Stomach (tissue), 9 donors: Measurements from ENCODE around the gene MBD3L3. TPM values are rescaled to one million over a fixed set of nuclear protein-coding genes. Genes with fewer than 3 reads are reported as not detected.
A peak's percentile ranks its signal among the peaks of the same experiment; 100 is the strongest.

Experiments used
- DNase-seq, 2 donors: peaks; one replicate each; pipeline versions ENCODE4 v3.0.0 to v3.0.0-alpha.2; 2013 to 2019
- H3K27ac ChIP-seq, 5 donors: fragments of 200-600 bp in 4 of 5; sonication (generic) in 4 of 5; one replicate each; pipeline ENCODE4 v1.5.1; 2013 to 2019; ENCODE audit warnings: mild to moderate bottlenecking in 1 of 5, moderate library complexity in 1 of 5
- H3K27me3 ChIP-seq, 3 donors: fragments of 200-600 bp; sonication (generic); one replicate each; pipeline ENCODE4 v1.5.1; 2017 to 2019; ENCODE audit warnings: mixed run types in 1 of 3
- H3K36me3 ChIP-seq, 4 donors: fragments of 200-600 bp; sonication (generic); 1 replicate in 3 of 4; 2 replicates in 1 of 4; pipeline ENCODE4 v1.5.1; 2016 to 2019
- H3K4me1 ChIP-seq, 4 donors: fragments of 200-600 bp; sonication (generic); one replicate each; pipeline ENCODE4 v1.5.1; 2016 to 2019
- H3K4me3 ChIP-seq, 4 donors: fragments of 200-600 bp; sonication (generic) in 3 of 4; one replicate each; pipeline ENCODE4 v1.5.1; 2016 to 2019; ENCODE audit warnings: mild to moderate bottlenecking in 1 of 4
- H3K9me3 ChIP-seq, 4 donors: fragments of 200-600 bp; sonication (generic); one replicate each; pipeline ENCODE4 v1.5.1; 2016 to 2019
- CTCF ChIP-seq, 7 experiments: fragments of 450-650 bp in 4 of 7; fragments of 200-600 bp in 3 of 7; sonication (generic) in 3 of 7; IDR thresholded peaks; one replicate each; pipeline ENCODE4 v1.5.1; 2016 to 2019; ENCODE audit warnings: antibody characterized with exemption in 7 of 7, control low read depth in 2 of 7, mild to moderate bottlenecking in 1 of 7
- EP300 ChIP-seq: sonication (generic); formaldehyde crosslinking; IDR thresholded peaks from one replicate; pipeline ENCODE4 v1.6.1; 2017; ENCODE audit warnings: antibody characterized with exemption
- POLR2A ChIP-seq, 4 donors: fragments of 450-650 bp; IDR thresholded peaks; one replicate each; pipeline ENCODE4 v1.6.1; 2016; ENCODE audit warnings: antibody characterized with exemption in 4 of 4, control low read depth in 2 of 4, mild to moderate bottlenecking in 1 of 4, moderate library complexity in 1 of 4
- POLR2AphosphoS5 ChIP-seq, 3 donors: sonication (generic); formaldehyde crosslinking; IDR thresholded peaks; one replicate each; pipeline ENCODE4 v1.6.1; 2016; ENCODE audit warnings: antibody characterized with exemption in 3 of 3
- WGBS, 5 donors: extraction: QIAGEN DNeasy Blood & Tissue Kit in 3 of 5; methylation state at CpG; one replicate each; pipeline versions ENCODE4 v1.1.5 to v1.1.7; 2013 to 2018; 5-methylcytosine and 5-hydroxymethylcytosine counted together
- intact Hi-C: fragments of 100-400 bp; cut with DNase I; formaldehyde crosslinking; loops from one replicate; pipeline ENCODE4 v1.15.1; 2023; ENCODE audit warnings: low total_unique reads
- polyA plus RNA-seq, 3 donors: library from polyadenylated mRNA; stranded (reverse); fragments of 200-250 nt; gene quantifications; one replicate each; pipeline ENCODE4 v1.2.3, GENCODE V29; 2013
- total RNA-seq, 5 donors: library from RNA; depleted of rRNA; stranded (reverse); fragments of >200 nt; gene quantifications; one replicate each; pipeline versions ENCODE4 v1.1.0 to v1.2.3, GENCODE V29; 2014 to 2016
- donor health status: healthy with polysubstance abuse.
- donor health status: Bipolar disorder and iron deficiency.
- donor health status: healthy.

The MBD3L3 gene
- total and polyA plus RNA-seq, 8 donors: not detected

- intact Hi-C loops: no loop called here
Observed at GRCh38 chr19:7099597-7099921, 41.1 kb upstream of the MBD3L3 start.

GRCh38 chr19:7098701-7099596 lies 40.5 kb upstream of the MBD3L3 start:
- no peaks in the 10 kb centered on the region for H3K27me3 ChIP-seq
- peak overlapping the region; percentile 95 to 97 (median 96) for H3K27ac ChIP-seq
- H3K4me3 ChIP-seq: peak overlapping the region; percentile 51 to 77 (median 58)
- H3K4me1 ChIP-seq: peaks cover 18 to 34% (median 26%) of the 10 kb centered on the region in 4 donors
- peaks cover 6 to 30% (median 19%) of the 10 kb centered on the region in 4 donors for H3K9me3 ChIP-seq
- peak; percentile 92 to 98 for DNase-seq
- peaks cover 0 to 10% (median 2%) of the 10 kb centered on the region in 4 donors for H3K36me3 ChIP-seq
- 0 to 1% (median 0%) methylated on average over 75 to 78 of the region's 78 CpGs for WGBS, 5 donors
- intact Hi-C loops: no loop called here
- TF ChIP-seq POLR2A (IDR thresholded peaks at IDR 0.05): no peak
- TF ChIP-seq POLR2AphosphoS5 (IDR thresholded peaks at IDR 0.05): peak in 2 of 3 donors; percentile 66 to 72

More at GRCh38 chr19:7099597-7099921, 41.1 kb upstream of the MBD3L3 start:
- WGBS, 5 donors: 8 to 20% (median 12%) methylated on average over 6 to 9 of the region's 9 CpGs
- no peak for TF ChIP-seq EP300
- no peak for TF ChIP-seq POLR2AphosphoS5 (IDR thresholded peaks at IDR 0.05)
- no peak for TF ChIP-seq POLR2A (IDR thresholded peaks at IDR 0.05)
- no peak for TF ChIP-seq CTCF (IDR thresholded peaks at IDR 0.05)
- Histone ChIP-seq H3K9me3 (peaks cover 4 to 24% (median 16%) of the 10 kb centered on the region in 4 donors), H3K4me1 (peaks cover 18 to 34% (median 26%) of the 10 kb centered on the region in 4 donors), H3K27ac (peak overlapping the region; percentile 95 to 97 (median 96)), H3K36me3 (peaks cover 0 to 10% (median 2%) of the 10 kb centered on the region in 4 donors), H3K4me3 (peak overlapping the region; percentile 51 to 77 (median 58)), H3K27me3 (no peaks in the 10 kb centered on the region)
- no peak for DNase-seq

GRCh38 chr19:7098096-7098495 lies 39.6 kb upstream of the MBD3L3 start:
- H3K4me3 ChIP-seq: peak overlapping the region in 2 of 4 donors; percentile 51 to 77
- no peak for DNase-seq
- no peak for TF ChIP-seq POLR2A (IDR thresholded peaks at IDR 0.05)
- TF ChIP-seq CTCF (IDR thresholded peaks at IDR 0.05): no peak
- TF ChIP-seq POLR2AphosphoS5 (IDR thresholded peaks at IDR 0.05): no peak
- TF ChIP-seq EP300: no peak
- peaks cover 18 to 34% (median 26%) of the 10 kb centered on the region in 4 donors for H3K4me1 ChIP-seq
- peaks cover 6 to 39% (median 23%) of the 10 kb centered on the region in 4 donors for H3K9me3 ChIP-seq
- peaks cover 0 to 10% (median 2%) of the 10 kb centered on the region in 4 donors for H3K36me3 ChIP-seq
- H3K27me3 ChIP-seq: no peaks in the 10 kb centered on the region
- intact Hi-C loops: no loop called here
- WGBS, 5 donors: 96 to 100% (median 98%) methylated on average over 3 of the region's 3 CpGs
- H3K27ac ChIP-seq: peak overlapping the region in 1 of 5 donors; percentile 96

- Histone ChIP-seq H3K4me3 (no peak overlapping the region), H3K27me3 (no peaks in the 10 kb centered on the region), H3K27ac (no peak overlapping the region), H3K4me1 (no peaks in the 10 kb centered on the region), H3K9me3 (peaks cover 39 to 99% (median 87%) of the 10 kb centered on the region in 4 donors), H3K36me3 (peaks cover 9 to 65% (median 29%) of the 10 kb centered on the region in 4 donors)
- no peak for TF ChIP-seq EP300
- no peak for TF ChIP-seq POLR2A (IDR thresholded peaks at IDR 0.05)
- no peak for DNase-seq
- intact Hi-C loops: no loop called here
- 85 to 90% (median 86%) methylated on average over 6 of the region's 6 CpGs for WGBS, 5 donors
Observed at GRCh38 chr19:7088999-7089398, 30.5 kb upstream of the MBD3L3 start.

GRCh38 chr19:7083076-7083956 lies 24.8 kb upstream of the MBD3L3 start:
- Histone ChIP-seq H3K9me3 (peaks cover 80 to 100% (median 98%) of the 10 kb centered on the region in 4 donors), H3K4me1 (no peaks in the 10 kb centered on the region), H3K4me3 (peak overlapping the region in 1 of 4 donors; percentile 9), H3K36me3 (peaks cover 64 to 79% (median 72%) of the 10 kb centered on the region in 4 donors), H3K27me3 (no peaks in the 10 kb centered on the region), H3K27ac (no peak overlapping the region)
- 98 to 99% (median 98%) methylated on average over 15 of the region's 15 CpGs for WGBS, 5 donors
- intact Hi-C loops: no loop called here
- no peak for DNase-seq
- TF ChIP-seq EP300: no peak
